Mammary epithelial cell (primary cell): ENCODE measurements around the gene IGLL1.

Experiments used
- CTCF ChIP-seq, 2 donors: IDR thresholded peaks in 1 of 2; conservative IDR thresholded peaks in 1 of 2; 2 replicates each; pipeline ENCODE4 v1.5.1; 2011 to 2012; ENCODE audit warnings: inconsistent platforms in 2 of 2, low read length in 2 of 2, mild to moderate bottlenecking in 2 of 2, control low read depth in 1 of 2, low read depth in 1 of 2; ENCODE audit not compliant: insufficient read depth in 1 of 2; ENCODE audit errors: extremely low read depth in 1 of 2
- EZH2 ChIP-seq: IDR thresholded peaks from 2 replicates; pipeline ENCODE4 v1.6.1; 2012; ENCODE audit warnings: low read length, inconsistent platforms, borderline replicate concordance

- TF ChIP-seq CTCF (conservative IDR thresholded peaks at IDR 0.05 in 1 of 2, IDR thresholded peaks at IDR 0.05 in 1 of 2; ENCODE audit: extremely low read depth in 1 of 2, insufficient read depth in 1 of 2, low read depth in 1 of 2, low read length in 2 of 2) (no peak), EZH2 (no peak)
Observed at GRCh38 chr22:23553924-23554870, 25.9 kb downstream of the IGLL1 start.
